ENCODE results near the gene SERTAD1.
"Not testable (repeated sequence)": the region's sequence is repeated elsewhere in the genome, so short reads cannot be mapped to it uniquely, and the experiment has no call there.

The SERTAD1 gene

GRCh38 chr19:40422748-40423566, 2.8 kb downstream of the SERTAD1 start:
- DNase-seq (ENCODE audit: low spot score) = no peak

GRCh38 chr19:40421993-40422747, 3.6 kb downstream of the SERTAD1 start:
- no peak for DNase-seq (ENCODE audit: low spot score)

- peak; percentile 94 for DNase-seq (ENCODE audit: low spot score)
Measured at GRCh38 chr19:40420766-40421765, 4.7 kb downstream of the SERTAD1 start.

GRCh38 chr19:40420451-40420765, 5.4 kb downstream of the SERTAD1 start:
- DNase-seq (ENCODE audit: low spot score) = no peak

GRCh38 chr19:40419780-40420179, 6.0 kb downstream of the SERTAD1 start:
- DNase-seq (ENCODE audit: low spot score) = no peak

GRCh38 chr19:40419066-40419612, 6.7 kb downstream of the SERTAD1 start:
- DNase-seq (ENCODE audit: low spot score) = no peak

- DNase-seq (ENCODE audit: low spot score) = no peak
Measured at GRCh38 chr19:40418040-40418439, 7.8 kb downstream of the SERTAD1 start.

GRCh38 chr19:40417643-40417981, 8.2 kb downstream of the SERTAD1 start:
- DNase-seq (ENCODE audit: low spot score) = no peak

GRCh38 chr19:40416918-40417642, 8.7 kb downstream of the SERTAD1 start:
- DNase-seq (ENCODE audit: low spot score) = no peak

- DNase-seq (ENCODE audit: low spot score) = no peak
Measured at GRCh38 chr19:40415768-40416167, 10.0 kb downstream of the SERTAD1 start.

- DNase-seq (ENCODE audit: low spot score) = no peak
Measured at GRCh38 chr19:40414542-40415535, 11.0 kb downstream of the SERTAD1 start.

GRCh38 chr19:40413291-40413845, 12.4 kb downstream of the SERTAD1 start, which contains the start of gene PRX:
Gene PRX (minus strand): TSS chr19:40413378. CDS start chr19:40407932, 5,446 bp downstream.
- no peak for DNase-seq (ENCODE audit: low spot score)

- DNase-seq (ENCODE audit: low spot score) = no peak
Measured at GRCh38 chr19:40412866-40413265, 12.9 kb downstream of the SERTAD1 start.

GRCh38 chr19:40411958-40412499, 13.8 kb downstream of the SERTAD1 start:
- no peak for DNase-seq (ENCODE audit: low spot score)

- DNase-seq (ENCODE audit: low spot score) = no peak
Measured at GRCh38 chr19:40411125-40411842, 14.5 kb downstream of the SERTAD1 start.

- DNase-seq (ENCODE audit: low spot score) = no peak
Measured at GRCh38 chr19:40410030-40410389, 15.8 kb downstream of the SERTAD1 start.

GRCh38 chr19:40408598-40408925, 17.2 kb downstream of the SERTAD1 start:
- DNase-seq (ENCODE audit: low spot score) = not testable (repeated sequence)

- no peak for DNase-seq (ENCODE audit: low spot score)
Measured at GRCh38 chr19:40407714-40408597, 17.8 kb downstream of the SERTAD1 start.
